Left lung (tissue), 10 donors: ENCODE results near the gene NRARP. TPM values are rescaled to one million over a fixed set of nuclear protein-coding genes. Genes with fewer than 3 reads are reported as not detected.
A peak's percentile ranks its signal among the peaks of the same experiment; 100 is the strongest.
"Not testable (repeated sequence)": the region's sequence is repeated elsewhere in the genome, so short reads cannot be mapped to it uniquely, and the experiment has no call there.

Experiments
- ATAC-seq: fragments of 200-7000 bp; cut with Tn5 transposase; one replicate; pipeline ENCODE4 v1.9.1; 2020; ENCODE audit warnings: moderate library complexity
- DNase-seq, 4 donors: peaks; one replicate each; pipeline ENCODE4 v3.0.0-alpha.2; 2013 to 2020
- H3K27ac ChIP-seq, 2 donors: fragments of 200-600 bp; sonication (generic) in 1 of 2; one replicate each; pipeline versions ENCODE4 v1.5.0 to v1.8.0; 2020 to 2021
- H3K27me3 ChIP-seq, 2 donors: fragments of 200-600 bp; sonication (generic) in 1 of 2; one replicate each; pipeline versions ENCODE4 v1.5.0 to v1.8.0; 2020 to 2021
- H3K36me3 ChIP-seq, 2 donors: fragments of 200-600 bp; sonication (generic) in 1 of 2; one replicate each; pipeline versions ENCODE4 v1.5.0 to v1.8.0; 2020 to 2021
- H3K4me1 ChIP-seq, 2 donors: fragments of 200-600 bp; one replicate each; pipeline ENCODE4 v1.8.0; 2021
- H3K4me3 ChIP-seq, 2 donors: fragments of 200-600 bp; sonication (generic) in 1 of 2; one replicate each; pipeline versions ENCODE4 v1.5.0 to v1.8.0; 2020 to 2021; ENCODE audit warnings: mild to moderate bottlenecking in 1 of 2
- H3K9me3 ChIP-seq, 2 donors: fragments of 200-600 bp; sonication (generic) in 1 of 2; one replicate each; pipeline versions ENCODE4 v1.5.0 to v1.8.0; 2020 to 2021
- intact Hi-C, 2 donors: fragments of 100-400 bp; cut with DNase I; formaldehyde crosslinking; loops; one replicate each; pipeline versions ENCODE4 v1.11.2 to v1.14.2; 2022
- polyA plus RNA-seq, 6 donors: library from polyadenylated mRNA; unstranded; fragments of 120-200 nt; gene quantifications; one replicate each; pipeline ENCODE4 v1.2.1, GENCODE V29; 2013; ENCODE audit not compliant: insufficient read length in 6 of 6
- total RNA-seq, 2 donors: library from RNA; stranded (reverse); fragmentation: NEBNext Ultra II Directional; extraction: Animal tissue kit (Norgen Biotek cat#: 25700); gene quantifications; one replicate each; pipeline ENCODE4 v1.2.1, GENCODE V29; 2021
- TF ChIP-seq, protein P1 (sequence below), 2 donors: fragments of 200-600 bp; sonication (generic) in 1 of 2; IDR thresholded peaks; one replicate each; pipeline versions ENCODE4 v1.5.0 to v1.8.0; 2021; ENCODE audit warnings: antibody characterized with exemption in 2 of 2
- donor health status: DM: no; HTN: yes; CAD: no.
- donor health status: DM: no; HTN: no; CAD: no.

The NRARP gene
- total and polyA plus RNA-seq, 8 donors: 7.0 to 15.2 (median 9.7) TPM

DNA sequence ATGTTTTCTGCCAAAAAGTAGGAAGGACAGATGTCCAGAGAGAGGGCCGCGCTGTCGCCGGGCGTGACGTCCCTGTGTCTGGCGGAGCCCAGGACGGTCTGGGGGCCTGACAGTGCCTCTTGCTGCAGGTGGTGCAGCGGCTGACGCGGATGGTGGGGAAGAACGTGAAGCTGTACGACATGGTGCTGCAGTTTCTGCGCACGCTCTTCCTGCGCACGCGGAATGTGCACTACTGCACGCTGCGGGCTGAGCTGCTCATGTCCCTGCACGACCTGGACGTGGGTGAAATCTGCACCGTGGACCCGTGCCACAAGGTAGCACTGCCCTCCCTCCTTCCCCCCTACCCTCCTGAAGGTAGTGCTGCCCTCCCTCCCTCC, 39.2 kb downstream of the NRARP start:
- H3K9me3 ChIP-seq: no peaks in the 10 kb centered on the region
- H3K4me3 ChIP-seq: no peak overlapping the region
- intact Hi-C loops: no loop called here
- no peaks in the 10 kb centered on the region for H3K27me3 ChIP-seq
- peaks cover 2 to 5% of the 10 kb centered on the region in 2 donors for H3K4me1 ChIP-seq
- ATAC-seq: no peak
- no peak for DNase-seq
- peaks cover 0 to 59% of the 10 kb centered on the region in 2 donors for H3K36me3 ChIP-seq
- TF ChIP-seq, protein P1, sequence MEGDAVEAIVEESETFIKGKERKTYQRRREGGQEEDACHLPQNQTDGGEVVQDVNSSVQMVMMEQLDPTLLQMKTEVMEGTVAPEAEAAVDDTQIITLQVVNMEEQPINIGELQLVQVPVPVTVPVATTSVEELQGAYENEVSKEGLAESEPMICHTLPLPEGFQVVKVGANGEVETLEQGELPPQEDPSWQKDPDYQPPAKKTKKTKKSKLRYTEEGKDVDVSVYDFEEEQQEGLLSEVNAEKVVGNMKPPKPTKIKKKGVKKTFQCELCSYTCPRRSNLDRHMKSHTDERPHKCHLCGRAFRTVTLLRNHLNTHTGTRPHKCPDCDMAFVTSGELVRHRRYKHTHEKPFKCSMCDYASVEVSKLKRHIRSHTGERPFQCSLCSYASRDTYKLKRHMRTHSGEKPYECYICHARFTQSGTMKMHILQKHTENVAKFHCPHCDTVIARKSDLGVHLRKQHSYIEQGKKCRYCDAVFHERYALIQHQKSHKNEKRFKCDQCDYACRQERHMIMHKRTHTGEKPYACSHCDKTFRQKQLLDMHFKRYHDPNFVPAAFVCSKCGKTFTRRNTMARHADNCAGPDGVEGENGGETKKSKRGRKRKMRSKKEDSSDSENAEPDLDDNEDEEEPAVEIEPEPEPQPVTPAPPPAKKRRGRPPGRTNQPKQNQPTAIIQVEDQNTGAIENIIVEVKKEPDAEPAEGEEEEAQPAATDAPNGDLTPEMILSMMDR (IDR thresholded peaks at IDR 0.05): no peak
- H3K27ac ChIP-seq: no peak overlapping the region

DNA sequence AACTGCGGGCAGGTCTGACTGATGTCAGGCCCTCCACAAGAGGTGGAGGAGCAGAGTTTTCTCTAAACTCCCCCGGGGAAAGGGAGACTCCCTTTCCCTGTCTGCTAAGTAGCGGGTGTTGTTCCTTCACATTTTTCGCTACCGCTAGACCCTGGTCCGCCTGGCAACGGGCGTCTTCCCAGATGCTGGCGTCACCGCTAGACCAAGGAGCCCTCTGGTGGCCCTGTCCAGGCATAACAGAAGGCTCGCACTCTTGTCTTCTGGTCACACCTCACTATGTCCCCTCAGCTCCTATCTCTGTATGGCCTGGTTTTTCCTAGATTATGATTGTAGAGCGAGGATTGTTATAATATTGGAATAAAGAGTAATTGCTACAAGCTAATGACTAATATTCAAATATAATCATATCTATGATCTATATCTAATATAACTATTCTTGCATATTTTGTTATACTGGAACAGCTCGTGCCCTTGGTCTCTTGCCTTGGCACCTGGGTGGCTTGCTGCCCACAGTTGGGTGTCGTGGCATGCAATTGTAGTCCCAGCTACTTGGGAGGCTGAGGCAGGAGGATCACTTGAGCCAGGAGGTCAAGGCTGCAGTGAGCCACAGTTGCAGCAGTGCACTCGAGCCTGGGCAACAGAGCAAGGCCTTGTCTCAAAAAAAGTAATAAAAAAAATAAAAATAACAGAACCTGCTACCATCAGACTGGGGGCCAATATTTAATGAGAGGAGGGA, 39.7 kb downstream of the NRARP start:
- H3K4me3 ChIP-seq, H3K27me3 ChIP-seq, H3K27ac ChIP-seq, intact Hi-C loops, H3K4me1 ChIP-seq, DNase-seq, H3K9me3 ChIP-seq: not testable (repeated sequence)
- ATAC-seq: peak; percentile 27
- TF ChIP-seq, protein P1 (IDR thresholded peaks at IDR 0.05): peak; percentile 50 to 52
- H3K36me3 ChIP-seq: peaks cover 0 to 56% of the 10 kb centered on the region in 2 donors

DNA sequence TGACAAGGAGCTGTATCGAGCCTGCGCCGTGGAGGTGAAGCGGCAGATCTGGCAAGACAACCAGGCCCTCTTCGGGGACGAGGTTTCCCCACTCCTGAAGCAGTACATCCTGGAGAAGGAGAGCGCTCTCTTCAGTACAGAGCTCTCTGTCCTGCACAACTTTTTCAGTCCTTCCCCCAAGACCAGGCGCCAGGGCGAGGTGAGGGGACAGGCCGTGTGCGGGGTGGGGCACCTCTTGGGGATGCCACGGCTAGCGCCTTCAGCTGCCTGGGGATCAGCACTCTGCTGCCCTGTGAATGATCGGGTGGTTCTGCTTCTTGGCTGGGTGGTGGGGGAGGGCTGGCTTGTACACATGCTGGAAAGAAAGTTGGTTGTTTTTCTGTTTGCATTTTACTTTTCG, 45.2 kb downstream of the NRARP start:
- DNase-seq (no peak), ATAC-seq (no peak)
- intact Hi-C loops: no loop called here
- Histone ChIP-seq H3K27me3 (no peaks in the 10 kb centered on the region), H3K27ac (no peak overlapping the region), H3K4me3 (peak overlapping the region in 1 of 2 donors; percentile 99), H3K9me3 (no peaks in the 10 kb centered on the region), H3K36me3 (peaks cover 0 to 27% of the 10 kb centered on the region in 2 donors), H3K4me1 (peaks cover 13 to 28% of the 10 kb centered on the region in 2 donors)
- TF ChIP-seq, protein P1 (IDR thresholded peaks at IDR 0.05): no peak

DNA sequence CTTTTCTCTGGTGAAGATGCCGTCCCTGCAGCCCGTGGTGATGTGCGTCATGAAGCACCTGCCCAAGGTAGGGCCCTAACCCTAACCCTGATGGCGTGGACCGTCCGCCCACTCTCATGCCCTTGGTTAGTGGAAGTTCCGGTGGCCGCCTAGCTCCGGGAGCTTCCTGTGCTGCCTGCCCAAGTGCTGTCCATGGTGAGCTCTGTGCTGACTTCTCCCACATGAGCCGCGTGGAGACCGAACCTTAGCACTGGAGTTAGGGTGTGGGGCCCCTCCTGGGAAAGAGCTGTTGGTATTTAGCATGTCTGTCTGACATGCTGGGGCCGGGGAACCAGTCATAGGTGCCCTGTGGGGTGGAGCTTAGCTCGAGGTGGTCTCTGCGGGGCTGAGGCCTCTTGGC, 45.7 kb downstream of the NRARP start:
- ATAC-seq: no peak
- intact Hi-C loops: no loop called here

DNA sequence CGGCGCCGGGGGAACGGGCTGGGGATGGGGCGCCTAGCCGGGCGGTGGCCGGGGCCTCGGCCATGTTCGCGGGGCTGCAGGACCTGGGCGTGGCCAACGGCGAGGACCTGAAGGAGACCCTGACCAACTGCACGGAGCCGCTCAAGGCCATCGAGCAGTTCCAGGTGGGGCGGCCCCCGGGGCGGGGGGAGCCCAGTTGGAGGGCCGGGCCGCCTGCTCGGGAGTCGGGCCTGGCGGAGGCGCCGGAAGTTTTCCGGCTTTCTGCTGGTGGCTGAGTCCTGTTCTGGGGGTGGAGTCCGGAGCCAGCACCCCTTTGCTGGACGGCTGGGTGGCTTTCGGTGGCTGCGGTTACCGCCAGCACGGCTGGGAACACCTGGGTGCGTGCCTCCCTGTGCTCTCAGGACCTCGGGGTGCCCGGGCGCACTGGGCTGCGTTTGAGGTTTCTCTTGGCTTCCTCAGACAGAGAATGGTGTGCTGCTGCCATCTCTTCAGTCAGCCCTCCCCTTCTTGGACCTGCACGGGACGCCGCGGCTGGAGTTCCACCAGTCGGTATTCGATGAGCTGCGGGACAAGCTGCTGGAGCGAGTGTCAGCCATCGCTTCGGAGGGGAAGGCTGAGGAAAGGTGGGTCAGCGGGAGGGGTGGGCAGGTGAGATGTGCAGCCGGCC, 46.5 kb downstream of the NRARP start:
- Histone ChIP-seq H3K4me1 (peaks cover 13 to 28% of the 10 kb centered on the region in 2 donors), H3K4me3 (peak overlapping the region; percentile 98 to 99), H3K27me3 (no peaks in the 10 kb centered on the region), H3K27ac (peak overlapping the region; percentile 53 to 83), H3K9me3 (no peaks in the 10 kb centered on the region), H3K36me3 (peaks cover 0 to 27% of the 10 kb centered on the region in 2 donors)
- peak; percentile 41 for ATAC-seq
- no peak for DNase-seq
- intact Hi-C loops: no loop called here
- TF ChIP-seq, protein P1 (IDR thresholded peaks at IDR 0.05): no peak

More for the DNA sequence above, 45.7 kb downstream of the NRARP start:
- TF ChIP-seq, protein P1 (IDR thresholded peaks at IDR 0.05): no peak
- no peak overlapping the region for H3K27ac ChIP-seq
- H3K4me1 ChIP-seq: peaks cover 13 to 28% of the 10 kb centered on the region in 2 donors
- DNase-seq: no peak
- H3K9me3 ChIP-seq: no peaks in the 10 kb centered on the region
- H3K36me3 ChIP-seq: peaks cover 0 to 27% of the 10 kb centered on the region in 2 donors
- H3K4me3 ChIP-seq: peak overlapping the region; percentile 98 to 99
- no peaks in the 10 kb centered on the region for H3K27me3 ChIP-seq
